ENCODE measurements around the gene SLC15A3. TPM values are rescaled to one million over a fixed set of nuclear protein-coding genes. Genes with fewer than 3 reads are reported as not detected.

The SLC15A3 gene
- polyA plus RNA-seq, 1 donor from 2014 or later, result not detected

GRCh38 chr11:60902625-60903024 is 49.4 kb downstream of the SLC15A3 start (continued):
- TF ChIP-seq CTCF (IDR thresholded peaks at IDR 0.05; ENCODE audit: poor library complexity, severe bottlenecking), result no peak

DNA sequence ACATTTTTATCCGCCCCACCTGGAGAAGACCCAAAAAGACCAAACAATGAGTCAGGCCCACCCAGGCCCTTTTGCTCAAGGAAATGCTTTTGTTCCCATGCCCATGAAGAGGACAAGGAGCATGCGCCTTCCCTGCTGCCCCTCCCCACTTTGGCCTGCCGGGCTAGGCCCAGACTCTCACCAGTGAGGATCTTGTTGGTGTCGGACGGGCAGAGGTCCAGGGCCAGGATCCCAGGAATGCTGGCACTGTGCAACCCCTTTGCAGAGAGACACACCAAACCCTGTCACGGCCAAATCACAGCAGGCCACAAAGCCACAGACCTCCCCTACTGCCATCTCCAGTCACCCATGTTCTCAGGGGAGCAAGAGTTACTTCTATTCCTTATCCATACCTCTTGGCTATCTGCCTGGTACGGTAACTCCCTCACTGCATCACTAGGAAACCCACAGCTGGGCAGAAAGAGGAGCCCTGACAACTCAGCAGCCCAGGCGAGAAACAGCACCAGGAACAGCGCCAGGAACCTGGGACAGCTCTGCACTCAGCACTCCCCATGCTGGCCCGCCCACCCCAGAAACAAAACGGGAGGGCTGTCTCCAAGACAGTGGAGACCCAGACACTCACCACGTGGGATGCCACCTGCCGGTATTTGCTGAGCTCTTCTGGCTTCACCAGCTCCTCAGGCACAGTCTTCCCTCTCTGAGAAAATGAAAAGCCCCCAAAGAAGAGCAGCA is 51.1 kb downstream of the SLC15A3 start:
- Histone ChIP-seq H3K9me2 (ENCODE audit: insufficient read depth, low read length) (no peaks in the 10 kb centered on the region), H3F3A (ENCODE audit: insufficient read depth, low read length, poor library complexity, severe bottlenecking) (no peaks in the 10 kb centered on the region), H3K4me3 (ENCODE audit: low read length) (no peak overlapping the region), H3K36me3 (ENCODE audit: insufficient read depth, low read length) (peaks cover 8% of the 10 kb centered on the region), H3K9me3 (ENCODE audit: low read length) (no peaks in the 10 kb centered on the region), H3K9ac (ENCODE audit: low read length) (no peak overlapping the region), H3K79me2 (replicated peaks; ENCODE audit: insufficient read depth, low read length) (peaks cover 26% of the 10 kb centered on the region), H3K4me2 (ENCODE audit: low read length) (no peak overlapping the region), H4K20me1 (ENCODE audit: insufficient read depth) (no peaks in the 10 kb centered on the region), H2AFZ (ENCODE audit: low read depth, low read length) (no peak overlapping the region), H3K27me3 (ENCODE audit: insufficient read depth, low read depth, low read length) (no peaks in the 10 kb centered on the region), H3K27ac (ENCODE audit: low read length) (no peak overlapping the region)
- TF ChIP-seq SMC3 (conservative IDR thresholded peaks at IDR 0.05; ENCODE audit: poor library complexity), result no peak
- TF ChIP-seq POLR2AphosphoS5 (IDR thresholded peaks at IDR 0.05), result no peak
- TF ChIP-seq EP300 (conservative IDR thresholded peaks at IDR 0.05; ENCODE audit: poor library complexity, severe bottlenecking), result no peak
- no peak for TF ChIP-seq MXI1 (conservative IDR thresholded peaks at IDR 0.05; ENCODE audit: poor library complexity, severe bottlenecking)
- TF ChIP-seq RAD21 (conservative IDR thresholded peaks at IDR 0.05), result no peak
- TF ChIP-seq TAF1 (IDR thresholded peaks at IDR 0.05; ENCODE audit: low read depth), result no peak
- TF ChIP-seq, protein P1, sequence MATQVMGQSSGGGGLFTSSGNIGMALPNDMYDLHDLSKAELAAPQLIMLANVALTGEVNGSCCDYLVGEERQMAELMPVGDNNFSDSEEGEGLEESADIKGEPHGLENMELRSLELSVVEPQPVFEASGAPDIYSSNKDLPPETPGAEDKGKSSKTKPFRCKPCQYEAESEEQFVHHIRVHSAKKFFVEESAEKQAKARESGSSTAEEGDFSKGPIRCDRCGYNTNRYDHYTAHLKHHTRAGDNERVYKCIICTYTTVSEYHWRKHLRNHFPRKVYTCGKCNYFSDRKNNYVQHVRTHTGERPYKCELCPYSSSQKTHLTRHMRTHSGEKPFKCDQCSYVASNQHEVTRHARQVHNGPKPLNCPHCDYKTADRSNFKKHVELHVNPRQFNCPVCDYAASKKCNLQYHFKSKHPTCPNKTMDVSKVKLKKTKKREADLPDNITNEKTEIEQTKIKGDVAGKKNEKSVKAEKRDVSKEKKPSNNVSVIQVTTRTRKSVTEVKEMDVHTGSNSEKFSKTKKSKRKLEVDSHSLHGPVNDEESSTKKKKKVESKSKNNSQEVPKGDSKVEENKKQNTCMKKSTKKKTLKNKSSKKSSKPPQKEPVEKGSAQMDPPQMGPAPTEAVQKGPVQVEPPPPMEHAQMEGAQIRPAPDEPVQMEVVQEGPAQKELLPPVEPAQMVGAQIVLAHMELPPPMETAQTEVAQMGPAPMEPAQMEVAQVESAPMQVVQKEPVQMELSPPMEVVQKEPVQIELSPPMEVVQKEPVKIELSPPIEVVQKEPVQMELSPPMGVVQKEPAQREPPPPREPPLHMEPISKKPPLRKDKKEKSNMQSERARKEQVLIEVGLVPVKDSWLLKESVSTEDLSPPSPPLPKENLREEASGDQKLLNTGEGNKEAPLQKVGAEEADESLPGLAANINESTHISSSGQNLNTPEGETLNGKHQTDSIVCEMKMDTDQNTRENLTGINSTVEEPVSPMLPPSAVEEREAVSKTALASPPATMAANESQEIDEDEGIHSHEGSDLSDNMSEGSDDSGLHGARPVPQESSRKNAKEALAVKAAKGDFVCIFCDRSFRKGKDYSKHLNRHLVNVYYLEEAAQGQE (IDR thresholded peaks at IDR 0.05; ENCODE audit: borderline replicate concordance), result no peak
- TF ChIP-seq CTCF (IDR thresholded peaks at IDR 0.05; ENCODE audit: poor library complexity, severe bottlenecking), result no peak
- TF ChIP-seq EZH2 (IDR thresholded peaks at IDR 0.05; ENCODE audit: borderline replicate concordance, insufficient read depth, low read length, poor library complexity, severe bottlenecking), result no peak
